SK-N-SH treated with all-trans-retinoic acid at 6 μM for 48 hours (cell line): ENCODE measurements around the gene LYRM4.
"Not testable (repeated sequence)": the region's sequence is repeated elsewhere in the genome, so short reads cannot be mapped to it uniquely, and the experiment has no call there.

Source experiments
- ATAC-seq: fragments of 200-7000 bp; cut with Tn5 transposase; 3 replicates; pipeline ENCODE4 v1.9.1; 2020; ENCODE audit warnings: mild to moderate bottlenecking, moderate library complexity
- ARNTL ChIP-seq: fragments of 450-650 bp; formaldehyde crosslinking; IDR thresholded peaks from 2 replicates; pipeline ENCODE4 v1.5.0; 2020; ENCODE audit warnings: low read depth, mild to moderate bottlenecking, moderate library complexity, borderline replicate concordance
- BACH2 ChIP-seq: fragments of 250-450 bp; sonication (Bioruptor Pico); IDR thresholded peaks from 2 replicates; pipeline ENCODE4 v1.9.0; 2021; ENCODE audit warnings: mild to moderate bottlenecking, borderline replicate concordance
- CSDC2 ChIP-seq: fragments of 250-450 bp; sonication (Bioruptor Pico); IDR thresholded peaks from 2 replicates; pipeline ENCODE4 v1.5.0; 2020; ENCODE audit warnings: mild to moderate bottlenecking, moderate library complexity
- CSRNP3 ChIP-seq: fragments of 250-450 bp; sonication (Bioruptor Pico); IDR thresholded peaks from 2 replicates; pipeline ENCODE4 v1.5.1; 2021; ENCODE audit warnings: mild to moderate bottlenecking, moderate library complexity
- ESRRG ChIP-seq: fragments of 250-450 bp; sonication (Bioruptor Pico); IDR thresholded peaks from 2 replicates; pipeline ENCODE4 v1.6.1; 2021; ENCODE audit warnings: mild to moderate bottlenecking
- GLIS3 ChIP-seq: fragments of 250-450 bp; sonication (Bioruptor Pico); IDR thresholded peaks from 2 replicates; pipeline ENCODE4 v1.5.0; 2020; ENCODE audit warnings: mild to moderate bottlenecking, moderate library complexity
- OSR1 ChIP-seq: fragments of 250-450 bp; sonication (Bioruptor Pico); IDR thresholded peaks from 2 replicates; pipeline ENCODE4 v1.8.0; 2022; ENCODE audit warnings: moderate library complexity, mild to moderate bottlenecking, inconsistent platforms
- PATZ1 ChIP-seq: fragments of 250-450 bp; sonication (Bioruptor Pico); IDR thresholded peaks from 2 replicates; pipeline ENCODE4 v1.8.0; 2020; ENCODE audit warnings: mild to moderate bottlenecking, moderate library complexity, borderline replicate concordance
- PPARA ChIP-seq: fragments of 250-450 bp; sonication (Bioruptor Pico); IDR thresholded peaks from 2 replicates; pipeline ENCODE4 v1.5.0; 2020; ENCODE audit warnings: mild to moderate bottlenecking, borderline replicate concordance
- RARB ChIP-seq: fragments of 250-450 bp; sonication (Bioruptor Pico); IDR thresholded peaks from 2 replicates; pipeline ENCODE4 v1.8.0; 2021; ENCODE audit warnings: mild to moderate bottlenecking, moderate library complexity
- SNAI2 ChIP-seq: fragments of 250-450 bp; sonication (Bioruptor Pico); IDR thresholded peaks from 2 replicates; pipeline ENCODE4 v1.5.0; 2020; ENCODE audit warnings: mild to moderate bottlenecking, moderate library complexity
- TCF4 ChIP-seq: fragments of 250-450 bp; sonication (Bioruptor Pico); IDR thresholded peaks from 2 replicates; pipeline ENCODE4 v1.8.0; 2021; ENCODE audit warnings: mild to moderate bottlenecking, moderate library complexity, borderline replicate concordance
- TOX ChIP-seq: fragments of 250-450 bp; sonication (Bioruptor Pico); IDR thresholded peaks from 2 replicates; pipeline ENCODE4 v1.8.0; 2021; ENCODE audit warnings: mild to moderate bottlenecking, moderate library complexity, borderline replicate concordance
- ZC3H10 ChIP-seq: fragments of 250-450 bp; sonication (Bioruptor Pico); IDR thresholded peaks from 2 replicates; pipeline ENCODE4 v1.5.1; 2021; ENCODE audit warnings: mild to moderate bottlenecking, moderate library complexity
- ZFP3 ChIP-seq: fragments of 250-450 bp; sonication (Bioruptor Pico); IDR thresholded peaks from 2 replicates; pipeline ENCODE4 v1.5.0; 2020; ENCODE audit warnings: mild to moderate bottlenecking, moderate library complexity
- ZFP30 ChIP-seq: fragments of 450-650 bp; formaldehyde crosslinking; IDR thresholded peaks from 2 replicates; pipeline ENCODE4 v1.5.0; 2022; ENCODE audit warnings: mild to moderate bottlenecking, moderate library complexity
- ZNF565 ChIP-seq: fragments of 450-650 bp; formaldehyde crosslinking; conservative IDR thresholded peaks from 2 replicates; pipeline ENCODE4 v1.5.0; 2020; ENCODE audit warnings: low read depth, mild to moderate bottlenecking, moderate library complexity
- ZNF70 ChIP-seq: fragments of 450-650 bp; formaldehyde crosslinking; IDR thresholded peaks from 2 replicates; pipeline ENCODE4 v1.5.0; 2020; ENCODE audit warnings: mild to moderate bottlenecking, moderate library complexity
- ZNF8 ChIP-seq: fragments of 450-650 bp; formaldehyde crosslinking; IDR thresholded peaks from 2 replicates; pipeline ENCODE4 v1.5.0; 2020; ENCODE audit warnings: mild to moderate bottlenecking, moderate library complexity
- TF ChIP-seq, protein P1 (sequence below): fragments of 250-450 bp; sonication (Bioruptor Pico); IDR thresholded peaks from 2 replicates; pipeline ENCODE4 v1.5.1; 2020; ENCODE audit warnings: low read depth, mild to moderate bottlenecking, moderate library complexity

The LYRM4 gene

GRCh38 chr6:5121956-5122355, 138.8 kb downstream of the LYRM4 start:
- TF ChIP-seq ZNF8 (CRISPR knock-in tag), result no peak
- no peak for TF ChIP-seq PATZ1
- TF ChIP-seq ZC3H10, result no peak
- TF ChIP-seq OSR1 (CRISPR knock-in tag), result no peak
- no peak for TF ChIP-seq ZFP3
- TF ChIP-seq ESRRG, result no peak
- no peak for TF ChIP-seq GLIS3 (CRISPR knock-in tag)
- TF ChIP-seq TOX, result no peak
- no peak for TF ChIP-seq ARNTL (CRISPR knock-in tag)
- no peak for TF ChIP-seq PPARA (CRISPR knock-in tag)
- no peak for TF ChIP-seq RARB
- no peak for TF ChIP-seq ZNF70 (CRISPR knock-in tag)
- ATAC-seq, result no peak

GRCh38 chr6:5121479-5121878, 139.3 kb downstream of the LYRM4 start:
- ATAC-seq, result no peak
- TF ChIP-seq CSDC2 (CRISPR knock-in tag) (no peak), ZFP30 (CRISPR knock-in tag) (no peak), ZNF70 (CRISPR knock-in tag) (no peak)
- TF ChIP-seq, protein P1, sequence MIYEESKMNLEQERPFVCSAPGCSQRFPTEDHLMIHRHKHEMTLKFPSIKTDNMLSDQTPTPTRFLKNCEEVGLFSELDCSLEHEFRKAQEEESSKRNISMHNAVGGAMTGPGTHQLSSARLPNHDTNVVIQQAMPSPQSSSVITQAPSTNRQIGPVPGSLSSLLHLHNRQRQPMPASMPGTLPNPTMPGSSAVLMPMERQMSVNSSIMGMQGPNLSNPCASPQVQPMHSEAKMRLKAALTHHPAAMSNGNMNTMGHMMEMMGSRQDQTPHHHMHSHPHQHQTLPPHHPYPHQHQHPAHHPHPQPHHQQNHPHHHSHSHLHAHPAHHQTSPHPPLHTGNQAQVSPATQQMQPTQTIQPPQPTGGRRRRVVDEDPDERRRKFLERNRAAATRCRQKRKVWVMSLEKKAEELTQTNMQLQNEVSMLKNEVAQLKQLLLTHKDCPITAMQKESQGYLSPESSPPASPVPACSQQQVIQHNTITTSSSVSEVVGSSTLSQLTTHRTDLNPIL (CRISPR knock-in tag), result no peak

GRCh38 chr6:5120543-5120942, 140.2 kb downstream of the LYRM4 start:
- ATAC-seq, result not testable (repeated sequence)

GRCh38 chr6:5120011-5120410, 140.7 kb downstream of the LYRM4 start:
- TF ChIP-seq, protein P1 (CRISPR knock-in tag), result no peak
- TF ChIP-seq ZNF565 (CRISPR knock-in tag) (no peak), PPARA (CRISPR knock-in tag) (no peak), ZNF70 (CRISPR knock-in tag) (no peak), SNAI2 (CRISPR knock-in tag) (no peak), CSDC2 (CRISPR knock-in tag) (no peak), TCF4 (CRISPR knock-in tag) (no peak), ZNF8 (CRISPR knock-in tag) (no peak), OSR1 (CRISPR knock-in tag) (no peak)
- no peak for ATAC-seq

GRCh38 chr6:5119090-5119951, 141.4 kb downstream of the LYRM4 start:
- TF ChIP-seq PATZ1, result no peak
- TF ChIP-seq ARNTL (CRISPR knock-in tag), result no peak
- no peak for TF ChIP-seq BACH2 (CRISPR knock-in tag)
- TF ChIP-seq, protein P1 (CRISPR knock-in tag), result no peak
- no peak for TF ChIP-seq SNAI2 (CRISPR knock-in tag)
- no peak for TF ChIP-seq GLIS3 (CRISPR knock-in tag)
- TF ChIP-seq CSRNP3 (CRISPR knock-in tag), result no peak
- TF ChIP-seq CSDC2 (CRISPR knock-in tag), result no peak
- TF ChIP-seq ZC3H10, result no peak
- TF ChIP-seq ZNF8 (CRISPR knock-in tag), result no peak
- TF ChIP-seq TCF4 (CRISPR knock-in tag), result no peak
- TF ChIP-seq, all 23 proteins: peak for 0
- ATAC-seq, result no peak
